Activated CD4-positive, CD25-positive, alpha-beta regulatory T cell treated with anti-CD3 and anti-CD28 coated beads, Interleukin-2, amount 50 U/mL, for 16 hours (primary cell): Measurements from ENCODE around the gene CR1.
"Not testable (repeated sequence)": the region's sequence is repeated elsewhere in the genome, so short reads cannot be mapped to it uniquely, and the experiment has no call there.

Experiments used
- DNase-seq: peaks from one replicate; pipeline ENCODE4 v3.0.0-alpha.2; 2020; ENCODE audit warnings: low read depth, low spot score

Gene CR1

DNA sequence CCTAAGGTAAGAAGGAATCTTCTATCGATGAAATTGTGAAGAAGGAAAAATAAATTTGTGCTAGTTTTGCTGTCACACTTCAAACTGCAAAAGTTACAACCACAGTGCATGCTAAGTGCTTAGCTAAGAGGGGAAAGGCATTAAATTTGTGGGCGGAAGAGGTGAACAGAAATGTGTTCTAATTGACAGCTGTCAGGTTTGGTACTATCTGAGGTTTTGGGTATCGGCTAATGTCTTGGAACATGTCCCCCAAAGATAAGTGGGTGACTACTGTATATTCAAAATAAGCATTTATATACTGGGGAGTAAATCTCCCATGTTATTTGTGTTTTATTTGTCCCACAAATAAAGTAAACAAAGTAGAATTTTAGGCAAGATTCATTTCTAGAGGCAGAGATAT lies 8.0 kb downstream of the CR1 start:
- no peak for DNase-seq

DNA sequence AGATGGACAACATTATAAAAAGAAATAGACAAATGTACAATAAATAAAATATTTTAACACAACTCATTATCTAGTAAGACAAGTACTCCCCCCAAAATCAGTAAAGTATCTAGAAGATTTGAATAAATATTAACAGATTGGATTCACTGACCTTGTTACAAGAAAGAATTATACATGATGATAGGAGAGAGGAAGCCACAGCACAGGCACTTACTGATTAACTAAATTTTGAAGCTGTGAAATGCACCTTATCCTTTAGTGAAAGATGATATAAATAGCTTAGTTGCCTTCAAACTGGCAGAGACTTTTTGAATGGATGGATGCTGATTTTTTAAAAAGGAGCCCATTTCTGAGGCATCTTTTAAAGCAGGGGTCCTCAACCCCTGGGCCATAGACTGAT lies 8.5 kb downstream of the CR1 start:
- DNase-seq = no peak

DNA sequence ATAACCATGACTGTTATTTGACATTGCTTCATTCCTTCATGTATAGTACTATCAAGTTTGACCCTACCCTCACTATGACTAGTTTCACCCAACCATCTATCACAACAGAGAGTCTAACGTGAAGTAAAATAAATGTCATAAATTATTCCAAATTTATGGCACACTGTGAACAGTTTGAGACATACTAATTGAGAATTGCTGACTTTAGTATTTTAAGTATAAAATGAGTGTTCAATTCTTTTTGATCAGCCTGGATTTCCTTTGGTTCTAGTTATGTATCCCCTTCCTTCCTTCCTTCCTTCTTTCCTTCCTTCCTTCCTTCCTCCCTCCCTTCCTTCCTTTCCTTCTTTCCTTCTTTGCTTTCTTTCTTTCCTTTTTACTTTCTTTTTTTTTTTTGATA lies 14.5 kb downstream of the CR1 start:
- no peak for DNase-seq

DNA sequence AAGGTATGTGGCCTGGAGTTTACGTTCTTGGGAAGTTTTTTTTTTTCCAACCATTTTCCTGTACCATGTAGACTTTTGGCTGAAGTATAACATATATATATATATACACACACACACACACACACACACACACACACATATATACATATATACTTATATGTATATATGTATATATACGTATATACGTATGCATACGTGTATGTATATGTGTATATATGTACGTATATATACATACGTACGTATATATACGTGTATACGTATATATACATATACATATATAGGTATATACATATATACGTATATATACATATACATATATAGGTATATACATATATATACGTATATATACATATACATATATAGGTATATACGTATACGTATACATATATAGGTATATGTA lies 18.9 kb downstream of the CR1 start:
- DNase-seq = no peak

DNA sequence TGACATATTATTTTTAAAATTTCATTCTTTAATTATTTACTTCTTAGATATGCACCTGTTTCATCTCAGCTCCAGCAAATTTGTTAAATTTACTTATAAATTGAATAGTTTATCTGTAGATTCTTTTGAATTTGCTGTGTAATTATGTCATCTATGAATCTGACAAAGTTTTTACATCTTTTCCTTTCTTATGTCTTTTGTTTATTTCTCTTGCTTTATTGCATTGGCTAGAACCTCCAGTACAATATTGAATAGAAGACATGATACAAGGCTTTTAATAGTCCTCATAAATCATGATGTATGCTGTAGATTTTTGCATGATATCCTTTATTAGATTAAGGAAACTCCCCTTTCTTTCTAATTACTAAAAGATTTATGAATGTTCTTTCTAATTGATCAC lies 20.8 kb downstream of the CR1 start:
- no peak for DNase-seq

DNA sequence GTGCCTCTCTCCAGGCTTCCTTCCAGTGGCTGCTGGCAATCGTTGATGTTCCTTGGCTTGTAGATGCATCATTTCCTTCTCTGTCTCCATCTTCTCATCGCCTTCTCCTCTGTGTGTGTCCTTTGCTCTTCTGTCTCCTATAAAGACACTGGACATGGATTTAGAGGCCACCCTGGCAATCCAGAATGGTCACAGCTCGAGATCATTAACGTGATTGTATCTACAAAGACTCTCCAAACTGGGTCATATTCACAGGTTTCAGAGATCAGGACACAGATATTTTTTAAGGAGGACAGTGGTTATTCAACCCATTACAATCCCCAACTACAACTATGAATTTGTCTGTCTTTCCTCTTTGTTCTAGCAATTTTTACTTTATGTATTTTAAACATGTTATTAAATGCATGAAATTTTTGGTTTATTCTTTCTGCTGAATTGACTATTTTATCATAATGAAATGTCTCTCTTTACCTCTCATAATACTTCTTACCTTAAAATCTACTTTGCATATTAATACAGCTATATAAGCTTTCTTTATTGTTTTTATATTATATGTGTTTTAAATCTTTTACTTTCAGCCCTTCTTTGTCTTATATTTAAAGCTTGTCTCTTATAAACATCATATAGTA lies 22.8 kb downstream of the CR1 start:
- no peak for DNase-seq

DNA sequence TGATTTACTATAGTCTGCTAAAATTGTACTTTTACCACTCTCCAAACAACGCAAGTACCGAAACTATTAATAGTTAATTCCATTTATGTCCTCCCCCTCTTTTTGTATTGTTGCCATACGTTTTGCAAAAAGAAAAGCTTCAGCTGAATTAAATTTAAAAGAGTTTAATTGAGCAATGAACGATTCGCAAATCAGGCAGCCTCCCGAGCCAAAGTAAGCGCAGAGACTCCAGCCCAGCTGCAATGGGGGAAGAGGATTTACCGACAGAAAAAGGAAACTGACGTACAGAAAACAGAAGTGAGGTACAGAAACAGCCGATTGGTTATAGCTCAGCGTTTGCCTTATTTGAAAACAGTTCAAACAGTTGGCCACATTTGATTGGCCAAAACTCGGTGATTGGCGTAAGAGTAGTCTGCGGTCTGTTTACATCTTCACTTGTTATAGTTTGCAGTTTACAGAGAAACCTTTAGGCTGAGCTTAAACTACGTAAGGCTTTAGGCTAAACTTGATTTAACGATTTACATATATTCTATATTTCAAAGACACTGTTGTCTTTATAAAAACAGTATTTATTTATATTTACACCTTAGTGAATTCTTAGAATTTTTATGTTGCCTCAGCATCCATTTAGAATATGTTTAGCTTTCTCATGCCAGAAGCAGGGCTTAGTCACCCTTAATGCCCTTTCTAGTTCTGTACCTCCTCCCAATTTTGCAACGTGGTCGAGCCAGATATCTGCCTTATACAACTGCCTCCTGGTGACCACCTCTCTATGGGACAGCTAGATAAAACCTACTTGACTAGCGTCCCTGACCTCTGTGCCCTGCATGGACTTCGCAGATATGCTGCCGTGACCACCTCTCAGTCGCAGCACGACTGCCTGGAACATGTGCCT lies 23.8 kb downstream of the CR1 start:
- DNase-seq = no peak

DNA sequence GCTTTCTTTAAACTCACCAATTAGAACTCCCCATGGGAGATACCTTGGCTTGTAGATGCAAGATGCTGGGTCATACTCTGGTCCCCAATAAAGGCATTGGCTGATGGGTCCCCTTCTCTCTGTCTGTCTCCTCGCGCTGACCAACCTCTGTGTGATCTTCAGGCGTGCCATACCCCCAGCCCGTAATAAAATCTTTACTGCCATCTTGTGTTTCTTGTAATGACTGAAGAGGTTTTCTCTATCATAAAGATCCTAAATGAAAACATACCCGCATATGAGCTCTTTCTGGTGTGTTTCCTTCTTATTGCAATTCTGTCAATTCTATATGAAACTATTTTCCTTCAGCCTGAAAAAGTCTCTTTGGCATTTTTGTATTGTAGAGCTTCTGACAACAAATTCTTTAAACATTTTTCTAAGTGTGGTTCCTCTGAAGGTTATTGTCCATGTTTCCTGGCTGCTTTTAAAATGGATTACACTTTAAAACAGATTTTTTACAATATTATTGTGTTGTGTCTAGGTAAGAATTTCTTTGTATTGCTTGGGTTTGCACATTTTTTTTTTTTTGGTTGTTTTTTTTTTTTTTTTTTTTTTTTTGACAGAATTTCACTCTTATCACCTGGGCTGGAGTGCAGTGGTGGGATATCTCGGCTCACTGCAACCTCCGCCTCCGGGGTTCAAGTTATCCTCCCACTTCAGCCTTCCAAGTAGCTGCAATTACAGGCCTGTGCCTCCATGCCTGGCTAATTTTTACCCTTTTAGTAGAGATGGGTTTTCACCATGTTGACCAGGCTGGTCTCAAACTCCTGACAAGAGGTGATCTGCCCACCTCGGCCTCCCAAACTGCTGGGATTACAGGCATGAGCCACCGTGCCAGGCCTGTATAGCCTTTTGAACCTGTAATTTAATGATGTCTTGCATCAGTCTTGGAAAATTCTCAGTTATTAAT lies 24.7 kb downstream of the CR1 start:
- DNase-seq = not testable (repeated sequence)

DNA sequence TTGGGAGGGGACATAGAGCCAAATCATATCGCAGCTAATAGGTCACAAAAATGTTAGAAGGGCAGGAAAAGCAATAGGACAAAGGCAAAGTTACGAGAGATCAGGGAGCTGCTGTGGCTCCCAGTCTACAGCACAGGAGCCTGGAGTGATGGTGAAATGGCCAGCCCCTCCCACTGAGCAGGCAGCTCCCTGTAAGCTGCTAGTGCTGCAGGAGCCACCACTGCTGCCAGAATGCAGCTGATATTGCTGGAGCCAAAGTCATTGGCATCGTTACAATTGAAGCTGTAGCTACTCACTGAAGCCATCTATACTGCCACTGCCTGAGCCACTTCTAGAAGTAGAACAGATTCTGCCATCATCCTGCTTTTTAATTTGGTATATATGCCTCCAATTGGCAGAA lies 29.3 kb downstream of the CR1 start:
- DNase-seq = not testable (repeated sequence)

DNA sequence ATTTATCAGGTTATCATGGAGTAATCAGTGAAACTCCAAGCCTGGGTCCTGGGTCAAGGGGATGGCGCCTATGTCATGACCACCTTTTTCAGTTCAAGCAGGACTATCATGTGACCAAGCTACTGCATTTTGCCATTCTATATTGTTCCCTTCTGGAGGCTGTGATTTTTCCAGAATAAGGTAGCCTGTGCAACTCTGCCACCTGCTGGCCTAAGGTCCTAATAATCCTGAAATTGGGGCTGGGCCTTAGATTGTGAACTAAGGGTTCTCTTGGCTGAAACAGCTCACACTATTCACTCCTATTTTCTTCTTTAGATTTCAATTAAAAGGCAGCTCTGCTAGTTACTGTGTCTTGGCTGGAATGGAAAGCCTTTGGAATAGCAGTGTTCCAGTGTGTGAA lies 32.4 kb downstream of the CR1 start:
- not testable (repeated sequence) for DNase-seq

DNA sequence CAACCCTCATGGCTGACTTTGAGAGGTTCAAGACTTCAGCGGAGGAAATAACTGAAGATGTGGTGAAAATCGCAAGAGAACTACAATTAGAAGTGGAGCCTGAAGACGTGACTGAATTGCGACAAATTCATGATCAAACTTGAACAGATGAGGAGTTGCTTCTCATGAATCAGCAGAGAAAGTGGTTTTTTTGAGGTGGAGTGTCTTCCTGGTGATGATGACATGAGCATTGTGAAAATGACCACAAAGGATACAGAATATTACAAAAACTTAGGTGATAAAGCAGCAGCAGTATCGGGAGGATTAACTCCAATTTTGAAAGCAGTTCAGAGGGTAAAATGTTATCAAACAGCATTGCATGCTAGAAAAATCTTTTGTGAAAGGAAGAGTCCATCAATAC lies 40.3 kb downstream of the CR1 start:
- not testable (repeated sequence) for DNase-seq

DNA sequence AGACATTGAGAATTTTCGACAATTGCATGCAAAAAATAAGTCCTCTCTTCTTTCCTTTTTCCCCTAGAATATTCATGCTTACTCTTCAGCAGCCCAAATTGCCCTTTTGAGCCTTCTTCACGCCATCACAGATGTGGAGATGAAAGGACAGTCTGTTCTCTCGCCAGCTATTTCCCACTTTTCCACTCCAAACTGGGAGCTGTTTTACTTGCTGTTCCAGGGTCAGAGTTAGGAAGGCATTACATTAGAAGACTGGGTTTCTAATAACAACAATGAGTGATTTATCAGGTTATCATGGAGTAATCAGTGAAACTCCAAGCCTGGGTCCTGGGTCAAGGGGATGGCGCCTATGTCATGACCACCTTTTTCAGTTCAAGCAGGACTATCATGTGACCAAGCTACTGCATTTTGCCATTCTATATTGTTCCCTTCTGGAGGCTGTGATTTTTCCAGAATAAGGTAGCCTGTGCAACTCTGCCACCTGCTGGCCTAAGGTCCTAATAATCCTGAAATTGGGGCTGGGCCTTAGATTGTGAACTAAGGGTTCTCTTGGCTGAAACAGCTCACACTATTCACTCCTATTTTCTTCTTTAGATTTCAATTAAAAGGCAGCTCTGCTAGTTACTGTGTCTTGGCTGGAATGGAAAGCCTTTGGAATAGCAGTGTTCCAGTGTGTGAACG lies 50.9 kb downstream of the CR1 start:
- DNase-seq = not testable (repeated sequence)

DNA sequence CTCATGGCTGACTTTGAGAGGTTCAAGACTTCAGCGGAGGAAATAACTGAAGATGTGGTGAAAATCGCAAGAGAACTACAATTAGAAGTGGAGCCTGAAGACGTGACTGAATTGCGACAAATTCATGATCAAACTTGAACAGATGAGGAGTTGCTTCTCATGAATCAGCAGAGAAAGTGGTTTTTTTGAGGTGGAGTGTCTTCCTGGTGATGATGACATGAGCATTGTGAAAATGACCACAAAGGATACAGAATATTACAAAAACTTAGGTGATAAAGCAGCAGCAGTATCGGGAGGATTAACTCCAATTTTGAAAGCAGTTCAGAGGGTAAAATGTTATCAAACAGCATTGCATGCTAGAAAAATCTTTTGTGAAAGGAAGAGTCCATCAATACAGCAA lies 58.9 kb downstream of the CR1 start:
- DNase-seq = not testable (repeated sequence)

DNA sequence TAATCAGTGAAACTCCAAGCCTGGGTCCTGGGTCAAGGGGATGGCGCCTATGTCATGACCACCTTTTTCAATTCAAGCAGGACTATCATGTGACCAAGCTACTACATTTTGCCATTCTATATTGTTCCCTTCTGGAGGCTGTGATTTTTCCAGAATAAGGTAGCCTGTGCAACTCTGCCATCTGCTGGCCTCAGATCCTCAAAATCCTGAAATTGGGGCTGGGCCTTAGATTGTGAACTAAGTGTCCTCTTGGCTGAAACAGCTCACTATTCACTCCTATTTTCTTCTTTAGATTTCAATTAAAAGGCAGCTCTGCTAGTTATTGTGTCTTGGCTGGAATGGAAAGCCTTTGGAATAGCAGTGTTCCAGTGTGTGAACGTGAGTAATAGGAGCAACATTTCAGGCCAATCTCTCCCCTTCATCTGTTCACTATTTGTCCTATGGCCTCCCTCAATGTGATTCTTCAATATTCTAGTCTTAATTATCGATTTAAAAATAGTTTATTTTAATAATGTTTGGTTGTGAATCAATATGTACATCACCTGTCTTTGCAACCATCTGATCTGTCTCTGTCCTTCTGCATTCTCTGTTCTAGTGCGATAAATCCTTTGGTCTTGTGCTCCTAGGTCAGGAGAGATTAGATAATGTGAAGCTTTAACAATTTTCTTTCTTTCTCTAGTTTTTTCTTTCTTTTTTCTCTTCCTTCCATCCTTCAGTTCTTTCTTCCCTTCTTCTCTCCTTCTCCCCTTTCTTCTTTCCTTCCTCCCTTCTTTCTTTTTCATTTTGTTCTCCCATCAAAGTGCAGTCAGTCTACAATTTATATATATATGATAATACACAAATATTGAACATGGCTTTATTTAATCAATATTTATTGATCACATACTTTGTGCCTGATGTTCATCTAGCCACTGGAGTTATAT lies 69.8 kb downstream of the CR1 start:
- DNase-seq = no peak

DNA sequence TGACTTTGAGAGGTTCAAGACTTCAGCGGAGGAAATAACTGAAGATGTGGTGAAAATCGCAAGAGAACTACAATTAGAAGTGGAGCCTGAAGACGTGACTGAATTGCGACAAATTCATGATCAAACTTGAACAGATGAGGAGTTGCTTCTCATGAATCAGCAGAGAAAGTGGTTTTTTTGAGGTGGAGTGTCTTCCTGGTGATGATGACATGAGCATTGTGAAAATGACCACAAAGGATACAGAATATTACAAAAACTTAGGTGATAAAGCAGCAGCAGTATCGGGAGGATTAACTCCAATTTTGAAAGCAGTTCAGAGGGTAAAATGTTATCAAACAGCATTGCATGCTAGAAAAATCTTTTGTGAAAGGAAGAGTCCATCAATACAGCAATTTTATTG lies 76.0 kb downstream of the CR1 start:
- DNase-seq = not testable (repeated sequence)

DNA sequence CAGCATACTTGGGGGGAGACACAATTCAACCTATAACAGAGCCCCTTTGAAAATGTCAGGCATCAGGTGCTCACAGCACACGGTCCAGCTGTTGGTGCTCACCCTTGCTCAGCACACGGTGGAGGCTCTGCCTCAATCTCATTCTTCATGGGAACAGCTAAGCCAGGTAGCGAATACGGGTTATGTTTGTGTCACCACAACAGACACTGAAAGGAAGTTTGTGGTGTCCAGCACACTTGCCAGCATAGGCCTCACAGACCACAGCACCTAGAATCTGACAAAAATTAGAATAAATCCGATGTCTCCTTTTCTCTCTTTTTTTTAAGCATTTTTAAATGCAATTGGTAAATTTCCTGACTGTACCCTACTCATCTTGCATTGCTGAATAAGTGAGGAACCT lies 77.1 kb downstream of the CR1 start:
- not testable (repeated sequence) for DNase-seq

DNA sequence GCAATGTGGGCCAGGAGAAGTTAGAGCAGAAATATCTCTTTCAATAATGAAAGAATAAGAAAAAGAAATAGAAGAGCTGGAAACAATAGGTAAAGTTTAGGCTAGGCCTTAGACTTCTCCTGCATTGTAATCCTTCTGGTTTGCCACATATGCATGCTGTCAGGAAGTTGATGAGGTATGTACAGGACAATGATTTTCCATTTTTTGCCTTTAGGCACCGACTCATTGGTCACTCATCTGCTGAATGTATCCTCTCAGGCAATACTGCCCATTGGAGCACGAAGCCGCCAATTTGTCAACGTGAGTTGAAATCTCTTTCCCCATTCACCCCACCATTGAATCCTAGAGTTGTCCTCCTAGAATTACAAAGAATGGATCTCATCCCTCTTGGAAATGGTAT lies 79.4 kb downstream of the CR1 start:
- DNase-seq = not testable (repeated sequence)

DNA sequence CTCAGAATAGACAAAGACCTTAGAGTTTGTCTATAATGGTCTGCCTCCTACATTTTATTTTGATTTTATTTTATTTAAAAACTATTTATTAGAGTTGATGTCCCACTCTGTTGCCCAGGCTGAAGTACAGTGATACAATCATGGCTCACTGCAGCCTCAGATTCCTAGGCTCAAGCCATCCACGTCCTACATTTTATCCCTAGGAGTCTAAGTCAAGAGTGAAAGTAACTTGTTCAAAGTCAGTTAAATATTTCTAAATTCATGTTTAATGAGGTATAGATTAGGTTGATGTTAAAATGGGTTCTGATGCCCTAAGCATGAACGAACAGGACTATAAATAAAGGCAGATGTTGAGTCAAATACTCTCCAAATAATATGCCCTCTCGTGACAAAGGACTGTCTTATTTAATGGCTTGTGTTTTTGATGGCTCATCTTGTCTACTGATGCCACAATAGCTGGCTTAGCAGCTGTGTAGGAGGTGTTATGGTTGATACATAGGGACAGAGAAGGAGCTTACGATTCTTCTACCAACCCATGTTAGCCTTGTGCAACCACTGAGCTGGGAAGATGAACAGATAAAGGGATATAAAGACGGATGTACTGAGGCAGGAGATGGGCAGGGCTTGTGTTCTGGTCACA lies 83.0 kb downstream of the CR1 start:
- DNase-seq = no peak

DNA sequence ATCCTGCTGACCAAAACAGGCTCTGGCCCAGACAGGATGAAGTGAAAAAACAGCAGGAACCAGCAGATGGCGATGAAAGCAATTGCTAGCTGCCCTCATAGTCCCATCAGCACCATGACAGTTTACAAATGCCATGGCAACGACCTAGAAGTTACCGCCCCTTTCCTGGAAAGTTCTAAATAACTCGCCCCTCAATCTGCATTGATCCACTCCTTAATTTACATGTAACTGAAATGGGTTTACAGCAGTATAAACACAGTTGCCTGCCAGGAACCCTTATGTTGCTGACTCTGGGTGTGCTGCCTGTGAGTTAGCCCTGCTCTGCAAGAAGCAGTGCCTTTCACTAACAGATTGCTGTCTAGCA lies 83.5 kb downstream of the CR1 start:
- no peak for DNase-seq
